Keratinocyte (primary cell): ENCODE results near the gene PRSS53. TPM values are rescaled to one million over a fixed set of nuclear protein-coding genes. Genes with fewer than 3 reads are reported as not detected.

Experiments used
- DNase-seq: peaks from one replicate; pipeline ENCODE4 v3.0.0-alpha.2; 2011; ENCODE audit warnings: low read depth, missing footprints, low spot score
- FAIRE-seq: peaks from 2 replicates; lab custom pipeline; 2011; peaks lifted over from hg19 to GRCh38; lab: Jason Lieb, UNC
- H2AFZ ChIP-seq: 2 replicates; pipeline ENCODE4 v1.6.0; 2012; ENCODE audit warnings: low read length, control low read depth, inconsistent platforms; ENCODE audit not compliant: control insufficient read depth
- H3K27ac ChIP-seq: 2 replicates; pipeline ENCODE4 v1.5.1; 2011; ENCODE audit warnings: low read length; ENCODE audit not compliant: control insufficient read depth, insufficient read depth
- H3K27me3 ChIP-seq: 3 replicates; pipeline ENCODE4 v1.6.0; 2011; ENCODE audit warnings: low read length; ENCODE audit not compliant: control insufficient read depth, insufficient read depth; ENCODE audit errors: extremely low read depth
- H3K36me3 ChIP-seq, 2 experiments: 2 replicates in 1 of 2; 3 replicates in 1 of 2; pipeline ENCODE4 v1.5.1; 2011; ENCODE audit warnings: low read length in 2 of 2, mild to moderate bottlenecking in 1 of 2; ENCODE audit not compliant: control insufficient read depth in 2 of 2, insufficient read depth in 2 of 2; ENCODE audit errors: extremely low read depth in 1 of 2
- H3K4me1 ChIP-seq: 3 replicates; pipeline ENCODE4 v1.5.1; 2011; ENCODE audit warnings: low read length; ENCODE audit not compliant: control insufficient read depth, insufficient read depth; ENCODE audit errors: extremely low read depth
- H3K4me2 ChIP-seq: 3 replicates; pipeline ENCODE4 v1.6.0; 2011; ENCODE audit warnings: low read depth, low read length; ENCODE audit not compliant: control insufficient read depth, insufficient read depth; ENCODE audit errors: extremely low read depth
- H3K4me3 ChIP-seq, 3 experiments: fragments of 200-600 bp in 1 of 3; sonication (generic) in 1 of 3; 2 replicates in 2 of 3; 3 replicates in 1 of 3; pipeline ENCODE4 v1.5.1; 2011 to 2016; ENCODE audit warnings: low read length in 3 of 3, mild to moderate bottlenecking in 3 of 3, control low read depth in 2 of 3, inconsistent platforms in 1 of 3, low read depth in 1 of 3, mixed read lengths in 1 of 3, mixed run types in 1 of 3, moderate library complexity in 1 of 3; ENCODE audit not compliant: control insufficient read depth in 2 of 3, insufficient read depth in 2 of 3; ENCODE audit errors: extremely low read depth in 1 of 3
- H3K79me2 ChIP-seq: 2 replicates; pipeline ENCODE4 v1.6.0; 2012; ENCODE audit warnings: low read length; ENCODE audit not compliant: control insufficient read depth, insufficient read depth
- H3K9ac ChIP-seq: 3 replicates; pipeline ENCODE4 v1.6.0; 2011; ENCODE audit warnings: low read length; ENCODE audit not compliant: control insufficient read depth, insufficient read depth; ENCODE audit errors: extremely low read depth
- H3K9me1 ChIP-seq: 3 replicates; pipeline ENCODE4 v1.6.0; 2011; ENCODE audit warnings: low read length; ENCODE audit not compliant: control insufficient read depth, insufficient read depth; ENCODE audit errors: extremely low read depth
- H3K9me3 ChIP-seq: 2 replicates; pipeline ENCODE4 v1.5.1; 2012; ENCODE audit warnings: low read depth, low read length; ENCODE audit not compliant: control insufficient read depth
- H4K20me1 ChIP-seq: 3 replicates; pipeline ENCODE4 v1.6.0; 2011; ENCODE audit warnings: low read length; ENCODE audit not compliant: control insufficient read depth, insufficient read depth; ENCODE audit errors: extremely low read depth
- EZH2 ChIP-seq: IDR thresholded peaks from one replicate; pipeline ENCODE4 v1.6.1; 2012; ENCODE audit warnings: inconsistent platforms, mild to moderate bottlenecking, low read length, moderate library complexity
- dilution Hi-C: fragments of 300-500 bp; cut with MboI; formaldehyde crosslinking; loops from one replicate; pipeline ENCODE4 v1.7.0; 2020; ENCODE audit warnings: low sequenced_read_pairs; ENCODE audit not compliant: extremely low pct_ligation_motif_present
- polyA plus RNA-seq, 5 experiments: library from polyadenylated mRNA; depleted of rRNA in 3 of 5; stranded (reverse) in 3 of 5; stranded (forward) in 1 of 5; unstranded in 1 of 5; fragments of >200 nt; gene quantifications; 1 replicate in 1 of 5; 2 replicates in 3 of 5; 3 replicates in 1 of 5; pipeline versions ENCODE4 v1.2.1 to v1.2.3, GENCODE V29; 2011 to 2012; ENCODE audit warnings: missing spikeins in 2 of 5, low read depth in 1 of 5, low replicate concordance in 1 of 5
- TF ChIP-seq, protein P1 (sequence below), 3 experiments: IDR thresholded peaks in 1 of 3; conservative IDR thresholded peaks in 1 of 3; optimal IDR thresholded peaks in 1 of 3; 2 replicates in 2 of 3; 3 replicates in 1 of 3; pipeline versions ENCODE3 to v1.5.1; 2011; ENCODE audit warnings: low read length in 3 of 3, mild to moderate bottlenecking in 3 of 3, moderate library complexity in 2 of 3, control low read depth in 1 of 3, inconsistent platforms in 1 of 3; ENCODE audit not compliant: insufficient read depth in 2 of 3; ENCODE audit errors: extremely low read depth in 1 of 3

Gene PRSS53
- polyA plus RNA-seq, 1 donor (not counting 4 experiments of a cell fraction or from before 2014, with no cell fraction given): 0.50 TPM

DNA sequence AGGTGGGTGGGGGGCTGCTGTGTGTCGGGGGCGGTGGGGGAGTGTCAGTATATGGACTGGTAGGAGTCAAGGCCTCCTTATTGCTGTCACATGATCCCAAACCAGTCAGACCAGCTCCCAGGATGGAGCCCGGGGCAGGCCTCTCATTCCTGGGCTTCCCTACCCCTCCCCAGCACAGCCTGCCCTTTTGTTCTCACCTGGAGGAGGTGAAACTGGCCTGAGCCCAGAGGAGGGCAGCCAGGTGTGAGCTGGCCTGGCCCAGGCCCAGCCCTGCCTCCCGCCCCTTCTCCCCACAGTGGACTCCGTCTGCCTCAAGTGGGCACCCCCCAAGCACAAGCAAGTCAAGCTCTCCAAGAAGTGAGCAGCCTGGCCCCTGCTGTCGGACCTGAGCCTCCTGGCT is 42.2 kb upstream of the PRSS53 start:
- H3K9ac ChIP-seq: peak overlapping the region; percentile 54
- TF ChIP-seq, protein P1, sequence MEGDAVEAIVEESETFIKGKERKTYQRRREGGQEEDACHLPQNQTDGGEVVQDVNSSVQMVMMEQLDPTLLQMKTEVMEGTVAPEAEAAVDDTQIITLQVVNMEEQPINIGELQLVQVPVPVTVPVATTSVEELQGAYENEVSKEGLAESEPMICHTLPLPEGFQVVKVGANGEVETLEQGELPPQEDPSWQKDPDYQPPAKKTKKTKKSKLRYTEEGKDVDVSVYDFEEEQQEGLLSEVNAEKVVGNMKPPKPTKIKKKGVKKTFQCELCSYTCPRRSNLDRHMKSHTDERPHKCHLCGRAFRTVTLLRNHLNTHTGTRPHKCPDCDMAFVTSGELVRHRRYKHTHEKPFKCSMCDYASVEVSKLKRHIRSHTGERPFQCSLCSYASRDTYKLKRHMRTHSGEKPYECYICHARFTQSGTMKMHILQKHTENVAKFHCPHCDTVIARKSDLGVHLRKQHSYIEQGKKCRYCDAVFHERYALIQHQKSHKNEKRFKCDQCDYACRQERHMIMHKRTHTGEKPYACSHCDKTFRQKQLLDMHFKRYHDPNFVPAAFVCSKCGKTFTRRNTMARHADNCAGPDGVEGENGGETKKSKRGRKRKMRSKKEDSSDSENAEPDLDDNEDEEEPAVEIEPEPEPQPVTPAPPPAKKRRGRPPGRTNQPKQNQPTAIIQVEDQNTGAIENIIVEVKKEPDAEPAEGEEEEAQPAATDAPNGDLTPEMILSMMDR (optimal IDR thresholded peaks at IDR 0.05 in 1 of 3, IDR thresholded peaks at IDR 0.05 in 1 of 3, conservative IDR thresholded peaks at IDR 0.05 in 1 of 3; ENCODE audit: extremely low read depth in 1 of 3, insufficient read depth in 2 of 3, low read length in 3 of 3): peak in 1 of 3 experiments; percentile 7
- no peak for TF ChIP-seq EZH2

DNA sequence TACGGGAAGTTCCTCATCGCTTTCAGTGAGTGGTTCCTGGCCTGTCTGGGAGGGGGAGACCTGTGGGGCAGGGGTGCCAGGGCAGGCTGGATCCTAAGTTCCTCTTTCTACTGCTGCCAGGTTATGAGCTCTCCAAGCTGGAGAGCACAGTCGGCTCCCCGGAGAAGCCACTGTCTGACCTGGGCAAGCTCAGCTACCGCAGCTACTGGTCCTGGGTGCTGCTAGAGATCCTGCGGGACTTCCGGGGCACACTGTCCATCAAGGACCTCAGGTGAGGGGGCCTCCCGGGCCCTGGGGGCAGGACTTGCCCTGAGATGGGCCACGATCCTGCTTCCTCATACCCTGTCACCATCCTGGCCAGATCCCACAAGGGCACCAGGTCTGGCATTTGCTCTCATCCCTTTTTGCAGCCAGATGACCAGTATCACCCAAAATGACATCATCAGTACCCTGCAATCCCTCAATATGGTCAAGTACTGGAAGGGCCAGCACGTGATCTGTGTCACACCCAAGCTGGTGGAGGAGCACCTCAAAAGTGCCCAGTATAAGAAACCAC is 41.7 kb upstream of the PRSS53 start:
- H3K36me3 ChIP-seq: peaks cover 12 to 35% of the 10 kb centered on the region in 2 experiments
- peaks cover 7% of the 10 kb centered on the region for H3K9me1 ChIP-seq
- DNase-seq (no peak), FAIRE-seq (no peak)
- dilution Hi-C loops: no loop called here
- H2AFZ ChIP-seq: no peak overlapping the region
- peaks cover 44% of the 10 kb centered on the region for H3K4me1 ChIP-seq
- TF ChIP-seq EZH2: no peak
- TF ChIP-seq, protein P1 (optimal IDR thresholded peaks at IDR 0.05 in 1 of 3, IDR thresholded peaks at IDR 0.05 in 1 of 3, conservative IDR thresholded peaks at IDR 0.05 in 1 of 3; ENCODE audit: extremely low read depth in 1 of 3, insufficient read depth in 2 of 3, low read length in 3 of 3): no peak
- no peak overlapping the region for H3K4me2 ChIP-seq
- H3K27me3 ChIP-seq: no peaks in the 10 kb centered on the region
- H3K27ac ChIP-seq: peak overlapping the region; percentile 43
- H3K79me2 ChIP-seq: peaks cover 29% of the 10 kb centered on the region
- no peak overlapping the region for H3K4me3 ChIP-seq
- H3K9me3 ChIP-seq: no peaks in the 10 kb centered on the region
- H4K20me1 ChIP-seq: peaks cover 3% of the 10 kb centered on the region
- H3K9ac ChIP-seq: peak overlapping the region; percentile 33

More for the DNA sequence above, 42.2 kb upstream of the PRSS53 start:
- H3K4me1 ChIP-seq: peaks cover 47% of the 10 kb centered on the region
- H3K4me3 ChIP-seq: peak overlapping the region in 1 of 3 experiments; percentile 12
- peaks cover 3% of the 10 kb centered on the region for H4K20me1 ChIP-seq
- dilution Hi-C loops: no loop called here
- H3K27ac ChIP-seq: peak overlapping the region; percentile 49
- H3K79me2 ChIP-seq: peaks cover 29% of the 10 kb centered on the region
- H2AFZ ChIP-seq: no peak overlapping the region
- FAIRE-seq: peak; percentile 85
- H3K9me1 ChIP-seq: peaks cover 7% of the 10 kb centered on the region
- H3K36me3 ChIP-seq: peaks cover 12 to 35% of the 10 kb centered on the region in 2 experiments
- H3K4me2 ChIP-seq: peak overlapping the region; percentile 54
- H3K27me3 ChIP-seq: no peaks in the 10 kb centered on the region
- no peak for DNase-seq
- no peaks in the 10 kb centered on the region for H3K9me3 ChIP-seq
